SKM-1 treated with dmso at 0.1 percent for 144 hours (cell line): Measurements from ENCODE around the gene CDC42EP4.
"Not testable (repeated sequence)": the region's sequence is repeated elsewhere in the genome, so short reads cannot be mapped to it uniquely, and the experiment has no call there.

Source experiments
- DNase-seq: peaks from one replicate; lab custom pipeline; 2025; ENCODE audit not compliant: unreplicated experiment; lab: John Stamatoyannopoulos, UW

CDC42EP4 gene

GRCh38 chr17:73283250-73283649, 28.6 kb downstream of the CDC42EP4 start:
- no peak for DNase-seq

DNA sequence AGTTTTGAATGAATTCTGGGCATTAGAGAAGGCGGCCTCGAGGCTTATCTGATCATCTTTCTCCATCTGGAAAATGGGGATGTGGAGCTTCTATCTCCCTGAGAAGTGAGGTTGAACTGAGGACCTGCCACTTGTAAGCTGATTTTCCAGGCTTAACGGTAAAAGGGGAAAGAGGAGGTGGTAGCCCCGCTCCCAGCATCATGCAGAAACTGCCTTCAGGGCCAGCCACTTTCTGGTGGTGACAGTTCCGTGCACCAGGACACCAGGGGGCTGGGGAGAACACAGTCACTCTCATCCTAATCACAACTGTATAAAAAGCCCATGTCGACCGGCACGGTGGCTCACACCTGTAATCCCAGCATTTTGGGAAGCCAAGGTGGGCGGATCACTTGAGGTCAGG, 29.2 kb downstream of the CDC42EP4 start:
- no peak for DNase-seq

DNA sequence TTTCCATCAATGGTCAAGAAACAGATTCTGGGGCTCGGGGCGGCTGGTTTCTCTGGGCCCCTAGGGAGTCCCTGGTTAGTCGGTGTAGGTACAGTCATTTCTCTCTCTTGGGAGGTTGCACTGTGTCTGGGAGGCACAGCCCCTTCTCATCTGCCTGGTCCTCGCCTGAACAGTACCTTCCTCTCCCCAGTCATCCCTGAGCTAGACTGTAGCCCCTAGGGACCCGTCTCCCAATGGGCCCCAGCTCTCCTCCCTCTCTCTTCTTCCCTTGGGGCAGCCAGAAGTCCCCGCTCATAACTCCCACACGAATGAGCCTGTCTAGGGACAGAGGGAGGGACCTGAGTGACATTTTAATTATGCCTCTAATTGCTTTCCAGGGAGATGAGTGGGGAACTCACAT, 29.9 kb downstream of the CDC42EP4 start:
- no peak for DNase-seq

GRCh38 chr17:73280191-73280590, 31.6 kb downstream of the CDC42EP4 start:
- no peak for DNase-seq

GRCh38 chr17:73279704-73280103, 32.1 kb downstream of the CDC42EP4 start:
- no peak for DNase-seq

DNA sequence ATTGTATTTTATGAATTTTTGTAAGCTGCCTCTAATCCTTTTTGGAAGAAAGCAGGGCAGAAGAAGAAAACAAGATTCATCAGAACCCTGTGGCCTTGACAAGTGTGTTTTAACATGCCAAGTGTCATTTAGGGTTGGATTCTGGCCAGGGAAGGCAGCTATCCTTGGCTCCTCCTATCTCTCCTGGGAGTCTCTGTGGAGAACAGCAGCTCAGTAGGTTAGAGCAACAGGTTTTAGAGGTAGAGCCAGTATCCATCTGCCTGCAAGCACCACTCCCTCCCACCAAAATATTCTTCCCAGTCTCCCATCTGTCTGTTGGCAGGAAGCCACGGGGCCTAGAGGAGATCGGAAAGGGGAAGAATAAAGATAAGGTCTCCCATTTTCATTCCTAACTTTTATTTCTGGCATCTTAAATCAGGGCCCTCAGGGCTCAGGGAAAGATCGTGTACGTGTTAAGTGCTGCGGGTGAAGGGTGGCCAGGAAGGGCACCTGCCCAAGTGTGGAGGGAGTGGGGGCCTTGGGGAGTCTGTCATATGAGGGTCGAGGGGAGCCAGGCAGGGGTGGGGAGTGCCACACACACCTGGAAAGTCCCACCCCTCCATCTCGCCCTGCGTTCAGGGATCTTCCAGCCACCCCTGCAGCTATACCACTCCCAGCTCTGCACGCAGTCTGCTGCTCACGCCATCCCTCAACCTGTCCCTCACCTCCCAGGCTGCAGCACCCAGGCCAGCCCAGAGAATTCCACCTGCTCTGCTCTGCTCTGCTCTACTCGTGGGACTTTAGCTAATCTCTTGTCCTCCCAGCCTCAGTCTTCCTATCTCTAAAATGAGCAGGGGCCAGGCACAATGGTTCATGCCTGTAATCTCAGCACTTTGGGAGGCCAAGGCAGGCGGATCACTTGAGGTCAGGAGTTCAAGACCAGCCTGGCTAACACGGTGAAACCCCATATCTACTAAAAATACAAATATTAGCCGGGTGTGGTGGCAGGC, 33.0 kb downstream of the CDC42EP4 start:
- no peak for DNase-seq

GRCh38 chr17:73278049-73278464, 33.7 kb downstream of the CDC42EP4 start:
- no peak for DNase-seq

DNA sequence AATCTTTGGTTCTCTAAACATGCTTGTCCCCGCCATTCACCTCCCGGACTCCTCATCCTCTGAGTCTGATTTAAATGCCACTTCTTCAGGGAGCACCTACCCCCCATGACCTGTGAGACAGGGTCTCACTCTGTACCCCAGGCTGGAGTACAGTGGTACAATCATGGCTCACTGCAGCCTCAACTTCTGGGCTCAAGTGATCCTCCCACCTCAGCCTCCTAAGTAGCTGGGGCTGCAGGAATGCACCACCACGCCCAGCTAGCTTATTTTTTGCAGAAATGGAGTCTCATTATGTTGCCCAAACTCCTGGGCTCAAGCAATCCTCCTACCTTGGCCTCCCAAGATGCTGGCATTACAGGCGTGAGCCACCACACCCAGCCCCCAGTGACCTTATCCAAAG, 37.3 kb downstream of the CDC42EP4 start:
- DNase-seq: no peak

- no peak for DNase-seq
Measured at GRCh38 chr17:73272906-73273218, 38.9 kb downstream of the CDC42EP4 start.

GRCh38 chr17:73271072-73271471, 40.7 kb downstream of the CDC42EP4 start:
- DNase-seq: peak; percentile 93

- DNase-seq: no peak
Measured at GRCh38 chr17:73269791-73270190, 42.0 kb downstream of the CDC42EP4 start.

DNA sequence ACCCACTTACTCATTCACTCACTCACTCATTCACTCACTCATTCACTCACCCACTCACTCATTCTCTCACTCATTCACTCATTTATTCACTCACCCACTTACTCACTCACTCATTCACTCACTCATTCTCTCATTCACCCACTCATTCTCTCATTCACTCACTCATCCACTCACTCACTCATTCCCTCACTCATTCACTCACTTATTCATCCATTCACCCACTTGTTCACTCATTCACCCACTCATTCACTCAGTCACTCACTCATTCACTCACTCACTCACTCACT, 42.5 kb downstream of the CDC42EP4 start:
- no peak for DNase-seq

DNA sequence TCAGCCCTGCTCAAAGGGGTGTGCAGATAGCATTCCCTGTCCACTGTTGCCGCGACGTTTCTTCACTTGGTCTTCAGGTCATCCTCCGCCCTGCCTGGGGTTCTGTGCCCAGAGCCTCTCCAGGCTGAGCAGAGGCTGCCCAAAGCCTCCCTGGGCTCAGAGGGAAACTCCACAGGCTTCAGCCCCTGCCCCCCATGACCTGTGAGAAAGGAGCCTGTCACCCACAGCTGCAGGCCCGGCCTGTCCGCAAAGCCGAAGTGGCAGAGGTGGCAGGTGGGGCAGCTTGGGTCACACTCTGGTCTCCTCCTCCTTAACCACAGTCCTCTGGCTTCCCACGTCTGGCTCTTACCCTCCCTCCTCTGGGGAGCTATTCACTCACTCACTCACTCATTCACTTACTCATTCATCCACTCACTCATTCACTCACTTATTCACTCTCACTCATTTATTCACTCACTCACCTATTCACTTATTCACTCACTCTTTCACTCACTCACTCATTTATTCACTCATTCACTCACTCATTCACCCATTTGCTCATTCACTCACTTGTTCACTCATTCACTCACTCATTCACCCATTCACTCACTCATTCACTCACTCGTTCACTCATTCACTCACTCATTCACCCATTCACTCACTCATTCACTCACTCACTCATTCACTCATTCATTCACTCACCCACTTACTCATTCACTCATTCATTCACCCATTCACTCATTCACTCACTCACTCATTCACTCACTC, 43.0 kb downstream of the CDC42EP4 start:
- peak; percentile 17 for DNase-seq

DNA sequence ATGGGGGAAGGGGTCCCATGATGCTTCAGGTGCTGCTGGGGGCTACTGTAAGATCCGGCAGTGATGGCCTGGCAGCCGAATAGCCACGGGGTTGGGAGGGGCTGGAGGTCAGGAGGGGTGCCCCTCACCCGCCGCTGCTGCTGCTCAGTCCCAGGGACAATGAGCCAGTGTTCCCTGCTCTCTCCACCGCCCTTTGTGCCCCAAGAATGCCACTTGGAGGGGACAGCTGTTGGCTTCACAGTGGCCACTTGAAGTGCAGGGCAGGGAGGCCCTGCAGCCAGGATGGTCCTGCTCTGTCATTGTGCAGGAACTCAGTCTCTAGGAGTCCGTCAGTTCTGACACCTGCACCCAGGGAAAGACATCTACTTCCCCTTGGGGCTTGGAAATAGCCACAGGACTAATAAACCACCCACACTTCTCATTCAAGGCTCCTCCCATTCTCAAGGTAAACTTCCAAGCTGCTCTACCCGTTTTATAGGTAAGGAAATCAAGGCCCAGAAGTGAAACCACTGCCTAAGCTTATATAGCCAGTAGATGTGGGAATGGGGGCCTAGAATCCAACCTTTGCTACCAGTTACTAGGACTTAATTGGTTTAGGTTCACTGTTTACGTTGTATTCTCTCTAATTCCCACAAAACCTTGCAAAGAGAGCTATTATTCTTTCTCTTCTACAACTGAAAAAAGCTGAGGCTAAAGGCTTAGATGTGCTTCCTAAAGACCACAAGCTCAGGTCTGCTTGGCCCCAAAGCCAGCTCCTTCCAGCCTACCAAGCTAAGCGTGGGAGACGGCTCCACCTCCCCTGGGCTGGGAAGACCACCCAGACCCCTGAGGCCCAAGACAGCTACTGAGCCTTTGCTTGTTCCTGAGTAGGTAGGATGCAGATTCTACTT, 43.9 kb downstream of the CDC42EP4 start:
- DNase-seq: peak; percentile 19

DNA sequence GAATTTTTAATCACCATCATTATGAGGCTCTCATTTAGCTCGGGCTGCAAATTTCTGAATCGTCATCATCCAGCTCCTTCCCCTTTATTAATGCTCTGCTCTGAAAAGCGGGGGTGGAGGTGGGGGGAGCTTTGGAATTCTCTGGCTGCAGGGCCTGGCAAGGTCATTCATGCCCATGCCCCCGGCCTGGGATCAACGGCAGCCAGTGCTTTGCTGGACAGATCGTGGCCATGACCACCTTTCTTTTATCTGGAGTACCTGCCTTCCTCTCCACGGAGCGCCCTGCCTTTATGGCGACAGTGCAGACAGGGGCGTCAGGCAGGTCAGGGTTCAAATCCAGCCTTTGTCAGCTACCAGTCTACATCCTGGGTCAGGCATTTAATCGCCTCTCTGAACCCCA, 45.0 kb downstream of the CDC42EP4 start:
- no peak for DNase-seq

- DNase-seq: no peak
Measured at GRCh38 chr17:73265646-73266640, 45.9 kb downstream of the CDC42EP4 start.

GRCh38 chr17:73264448-73264847, 47.4 kb downstream of the CDC42EP4 start:
- DNase-seq: not testable (repeated sequence)

- DNase-seq: peak; percentile 7
Measured at GRCh38 chr17:73262676-73263642, 48.8 kb downstream of the CDC42EP4 start.
